Measurements from ENCODE around the gene RRAS2. TPM values are rescaled to one million over a fixed set of nuclear protein-coding genes. Genes with fewer than 3 reads are reported as not detected.
A peak's percentile ranks its signal among the peaks of the same experiment; 100 is the strongest.

The RRAS2 gene
- total and polyA plus RNA-seq, 8 donors, result 9.0 to 21.8 (median 14.8) TPM

GRCh38 chr11:14372011-14372410, 13.0 kb upstream of the RRAS2 start:
- Histone ChIP-seq H3K4me1 (peaks cover 0 to 7% (median 0%) of the 10 kb centered on the region in 3 donors), H3K9me3 (no peaks in the 10 kb centered on the region), H3K27ac (no peak overlapping the region), H3K27me3 (no peaks in the 10 kb centered on the region), H3K36me3 (no peaks in the 10 kb centered on the region), H3K4me3 (no peak overlapping the region)
- 86 to 87% methylated on average over 2 of the region's 2 CpGs for WGBS, 2 donors
- DNase-seq (no peak), FAIRE-seq (no peak), ATAC-seq (no peak)
- TF ChIP-seq, protein P1, sequence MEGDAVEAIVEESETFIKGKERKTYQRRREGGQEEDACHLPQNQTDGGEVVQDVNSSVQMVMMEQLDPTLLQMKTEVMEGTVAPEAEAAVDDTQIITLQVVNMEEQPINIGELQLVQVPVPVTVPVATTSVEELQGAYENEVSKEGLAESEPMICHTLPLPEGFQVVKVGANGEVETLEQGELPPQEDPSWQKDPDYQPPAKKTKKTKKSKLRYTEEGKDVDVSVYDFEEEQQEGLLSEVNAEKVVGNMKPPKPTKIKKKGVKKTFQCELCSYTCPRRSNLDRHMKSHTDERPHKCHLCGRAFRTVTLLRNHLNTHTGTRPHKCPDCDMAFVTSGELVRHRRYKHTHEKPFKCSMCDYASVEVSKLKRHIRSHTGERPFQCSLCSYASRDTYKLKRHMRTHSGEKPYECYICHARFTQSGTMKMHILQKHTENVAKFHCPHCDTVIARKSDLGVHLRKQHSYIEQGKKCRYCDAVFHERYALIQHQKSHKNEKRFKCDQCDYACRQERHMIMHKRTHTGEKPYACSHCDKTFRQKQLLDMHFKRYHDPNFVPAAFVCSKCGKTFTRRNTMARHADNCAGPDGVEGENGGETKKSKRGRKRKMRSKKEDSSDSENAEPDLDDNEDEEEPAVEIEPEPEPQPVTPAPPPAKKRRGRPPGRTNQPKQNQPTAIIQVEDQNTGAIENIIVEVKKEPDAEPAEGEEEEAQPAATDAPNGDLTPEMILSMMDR (IDR thresholded peaks at IDR 0.05), result no peak
- intact Hi-C loops (cut with DNase I), result no loop called here

DNA sequence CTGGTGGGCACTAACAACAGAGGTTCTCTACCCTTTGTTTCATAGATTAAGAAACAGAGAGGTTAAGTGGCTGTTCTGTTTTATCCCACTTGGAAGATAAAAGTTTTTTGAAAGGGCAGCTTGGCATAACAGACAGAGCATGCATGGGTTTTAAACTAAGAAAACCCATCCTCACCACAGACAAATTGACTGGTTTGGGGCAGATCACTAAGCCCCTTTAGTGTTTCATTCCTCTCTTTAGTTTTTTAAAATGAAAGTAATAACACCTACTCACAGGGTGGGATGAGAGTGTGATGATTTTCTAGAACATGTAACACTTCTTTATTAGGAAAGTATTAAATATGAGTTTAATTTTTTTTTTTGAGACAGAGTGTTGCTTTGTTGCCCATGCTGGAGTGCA, 12.3 kb upstream of the RRAS2 start:
- FAIRE-seq, result no peak
- intact Hi-C loops (cut with DNase I), result no loop called here
- TF ChIP-seq, protein P1 (IDR thresholded peaks at IDR 0.05), result no peak
- Histone ChIP-seq H3K9me3 (no peaks in the 10 kb centered on the region), H3K27ac (no peak overlapping the region), H3K4me3 (no peak overlapping the region), H3K27me3 (no peaks in the 10 kb centered on the region), H3K4me1 (peaks cover 0 to 7% (median 0%) of the 10 kb centered on the region in 3 donors), H3K36me3 (no peaks in the 10 kb centered on the region)
- DNase-seq, result no peak
- ATAC-seq, result no peak

DNA sequence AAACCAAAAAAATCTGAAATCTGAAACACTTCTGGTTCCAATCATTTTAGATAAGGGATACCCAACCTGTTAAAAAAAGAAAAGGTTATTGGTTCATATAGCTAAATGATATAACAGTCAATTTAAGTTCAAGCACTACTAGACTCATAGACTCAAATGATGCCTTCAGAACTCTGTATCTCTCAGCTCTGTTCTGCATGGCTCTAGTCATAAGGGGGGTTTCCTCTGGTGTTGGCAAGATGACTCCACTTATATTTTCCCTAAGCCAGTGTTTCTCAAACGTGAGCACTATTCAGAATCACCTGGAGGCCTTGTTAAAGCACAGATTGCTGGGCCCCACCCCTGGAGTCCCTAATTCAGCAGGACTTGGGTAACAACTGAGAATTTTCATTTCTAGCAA, 11.5 kb upstream of the RRAS2 start:
- Histone ChIP-seq H3K4me1 (peaks cover 0 to 7% (median 0%) of the 10 kb centered on the region in 3 donors), H3K36me3 (no peaks in the 10 kb centered on the region), H3K27ac (no peak overlapping the region), H3K27me3 (no peaks in the 10 kb centered on the region), H3K4me3 (no peak overlapping the region), H3K9me3 (no peaks in the 10 kb centered on the region)
- DNase-seq (no peak), ATAC-seq (no peak), FAIRE-seq (no peak)
- 50 to 53% methylated on average over 1 of the region's 1 CpG for WGBS, 2 donors
- TF ChIP-seq, protein P1 (IDR thresholded peaks at IDR 0.05), result no peak
- intact Hi-C loops (cut with DNase I), result no loop called here

DNA sequence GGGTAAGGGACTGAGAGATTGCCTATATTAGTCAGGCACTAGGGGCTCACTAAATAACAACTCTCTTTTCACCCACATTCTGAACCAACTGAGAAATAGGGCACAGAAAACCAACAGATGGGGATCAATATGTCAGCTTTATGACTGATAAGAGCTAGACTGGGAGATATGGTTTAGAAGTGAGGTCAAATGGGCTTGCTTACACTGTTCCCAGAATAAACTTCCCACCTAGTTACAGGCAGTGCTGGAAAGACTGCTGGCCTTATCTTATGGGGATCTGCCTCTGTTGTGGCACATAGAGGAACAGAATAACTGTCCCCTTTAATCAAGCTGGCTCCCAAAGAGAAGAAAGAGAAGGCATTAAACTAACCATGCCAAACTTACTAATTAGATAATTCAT, 10.6 kb upstream of the RRAS2 start:
- H3K27me3 ChIP-seq, result no peaks in the 10 kb centered on the region
- H3K4me1 ChIP-seq, result peaks cover 0 to 5% (median 0%) of the 10 kb centered on the region in 3 donors
- H3K4me3 ChIP-seq, result no peak overlapping the region
- peak in 3 of 4 donors; percentile 26 to 47 (median 32) for ATAC-seq
- intact Hi-C loops (cut with DNase I), result no loop called here
- no peak overlapping the region for H3K27ac ChIP-seq
- no peaks in the 10 kb centered on the region for H3K9me3 ChIP-seq
- TF ChIP-seq, protein P1 (IDR thresholded peaks at IDR 0.05), result no peak
- no peak for FAIRE-seq
- no peaks in the 10 kb centered on the region for H3K36me3 ChIP-seq
- no peak for DNase-seq

GRCh38 chr11:14366936-14367335, 8.0 kb upstream of the RRAS2 start:
- TF ChIP-seq, protein P1 (IDR thresholded peaks at IDR 0.05), result no peak
- no peak for ATAC-seq
- no peaks in the 10 kb centered on the region for H3K27me3 ChIP-seq
- no peaks in the 10 kb centered on the region for H3K36me3 ChIP-seq
- DNase-seq, result no peak
- FAIRE-seq, result no peak
- H3K4me3 ChIP-seq, result no peak overlapping the region
- H3K4me1 ChIP-seq, result peaks cover 0 to 2% (median 0%) of the 10 kb centered on the region in 3 donors
- no peak overlapping the region for H3K27ac ChIP-seq
- intact Hi-C loops (cut with DNase I), result no loop called here
- H3K9me3 ChIP-seq, result no peaks in the 10 kb centered on the region

All from pancreas (tissue), 10 donors.